Fibroblast of the conjunctiva (primary cell): Measurements from ENCODE around the gene OARD1.
"Not testable (repeated sequence)": the region's sequence is repeated elsewhere in the genome, so short reads cannot be mapped to it uniquely, and the experiment has no call there.

Experiments used
- DNase-seq: peaks from one replicate; pipeline ENCODE4 v3.0.0-alpha.2; 2010; ENCODE audit warnings: low read depth

The OARD1 gene

DNA sequence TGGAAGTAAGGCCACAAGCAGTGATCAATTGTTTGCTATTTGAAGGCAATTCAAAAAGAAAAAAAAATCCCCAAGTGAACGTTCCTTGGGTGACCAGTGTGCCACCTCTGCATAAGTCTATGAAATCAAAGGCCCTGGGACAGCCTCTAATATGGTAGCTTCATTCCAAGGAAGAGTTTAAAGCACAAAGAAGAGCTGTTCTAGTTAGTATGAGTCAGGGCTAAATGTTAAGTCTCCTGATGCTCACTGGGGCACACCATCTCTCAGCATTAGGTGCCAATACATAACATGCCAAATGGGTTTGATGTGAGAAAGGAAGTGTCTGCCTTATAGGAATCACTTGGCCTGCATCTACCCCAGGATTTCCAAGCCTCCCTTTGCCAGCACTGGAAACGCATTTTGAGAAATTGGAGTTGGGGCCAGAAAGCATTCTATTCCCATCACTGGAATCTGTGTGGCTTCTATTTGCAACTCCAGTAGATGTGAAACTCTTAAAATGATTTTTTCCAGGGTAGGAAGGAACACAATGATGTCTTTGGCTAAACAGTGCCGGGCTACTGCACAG, 46.1 kb downstream of the OARD1 start:
- no peak for DNase-seq

GRCh38 chr6:41023114-41023513, 49.0 kb downstream of the OARD1 start:
- DNase-seq = no peak

- DNase-seq = peak; percentile 30
These were observed 49.9 kb downstream of the OARD1 start for GRCh38 chr6:41022294-41022693.

DNA sequence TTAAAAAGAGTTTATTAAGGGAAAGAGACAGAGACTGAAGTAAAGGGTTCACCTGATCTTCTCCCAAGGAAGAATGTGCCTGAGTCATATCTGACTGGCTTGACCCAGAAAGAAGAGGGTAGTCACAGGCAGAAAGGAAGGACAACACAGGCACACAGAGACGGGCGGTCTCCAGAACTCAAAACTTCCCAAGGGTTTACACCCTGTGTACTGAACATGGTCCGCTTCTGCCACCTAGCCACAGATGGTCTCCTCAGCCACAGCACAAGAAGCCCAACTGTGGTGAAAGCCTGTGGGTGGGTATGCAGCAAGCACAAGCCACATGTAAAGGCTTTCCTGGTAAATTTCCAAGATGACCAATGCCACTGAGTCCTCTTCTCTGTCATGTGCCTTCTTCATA, 50.3 kb downstream of the OARD1 start:
- peak; percentile 13 for DNase-seq

- no peak for DNase-seq
These were observed 54.5 kb downstream of the OARD1 start for GRCh38 chr6:41017663-41018062.

- not testable (repeated sequence) for DNase-seq
These were observed 56.3 kb downstream of the OARD1 start for GRCh38 chr6:41015860-41016259.

DNA sequence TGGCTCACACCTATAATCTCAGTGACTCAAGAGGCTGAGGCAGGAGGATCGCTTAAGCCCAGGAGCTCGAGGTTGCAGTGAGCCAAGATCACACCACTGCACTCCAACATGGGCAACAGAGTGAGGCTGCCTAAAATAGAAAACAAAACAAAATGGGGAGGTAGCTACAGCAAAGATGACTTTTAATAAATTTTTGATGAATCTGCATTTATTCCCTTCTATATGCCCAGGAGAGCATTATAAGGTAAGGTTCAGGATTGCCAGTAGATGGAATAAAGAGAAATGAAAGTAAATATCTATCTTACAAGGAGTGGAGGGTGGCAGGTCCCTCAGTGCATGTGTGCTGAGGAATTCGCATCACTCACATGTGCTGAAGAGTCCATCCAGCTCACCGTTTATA, 57.4 kb downstream of the OARD1 start:
- DNase-seq = no peak
